ENCODE data around the gene PLXNB2. TPM values are rescaled to one million over a fixed set of nuclear protein-coding genes. Genes with fewer than 3 reads are reported as not detected.
"Not testable (repeated sequence)": the region's sequence is repeated elsewhere in the genome, so short reads cannot be mapped to it uniquely, and the experiment has no call there.

Gene PLXNB2
- total and polyA plus RNA-seq, 2 experiments from 2014 or later: 123 to 147 TPM

DNA sequence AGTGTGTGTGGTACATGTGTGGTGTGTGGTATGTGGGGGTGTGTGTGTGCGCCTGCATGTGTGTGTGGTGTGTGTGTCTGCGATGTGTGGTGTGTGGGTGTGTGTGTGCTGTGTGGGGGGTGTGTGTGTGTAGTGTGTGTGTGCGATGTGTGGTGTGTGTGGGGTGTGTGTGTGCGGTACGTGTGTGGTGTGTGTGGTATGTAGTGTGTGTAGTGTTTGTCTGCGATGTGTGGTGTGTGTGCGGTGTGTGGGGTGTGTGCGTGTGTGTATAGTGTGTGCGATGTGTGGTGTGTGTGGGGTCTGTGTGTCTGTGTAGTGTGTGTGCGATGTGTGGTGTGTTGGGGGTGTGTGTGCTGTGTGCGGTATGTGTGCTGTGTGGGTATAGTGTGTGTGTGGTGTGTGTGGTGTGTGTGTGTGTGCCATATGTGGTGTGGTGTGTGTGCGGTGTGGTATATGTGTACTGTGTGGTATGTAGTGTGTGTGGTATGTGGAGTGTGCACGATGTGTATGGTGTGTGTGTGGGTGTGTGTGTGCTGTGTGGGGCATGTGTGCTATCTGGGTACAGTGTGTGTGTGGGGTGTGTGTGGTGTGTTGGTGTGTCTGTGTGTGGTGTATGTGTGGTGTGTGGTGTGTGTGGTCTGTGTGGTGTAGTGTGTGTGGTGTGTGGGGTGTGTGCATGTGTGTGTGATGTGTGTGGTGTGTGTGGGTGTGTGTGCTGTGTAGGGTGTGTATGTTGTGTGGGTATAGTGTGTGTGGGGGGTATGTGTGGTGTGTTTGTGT is 30.0 kb upstream of the PLXNB2 start:
- WGBS, 2 experiments (ENCODE audit: low coverage in 1 of 2, low lambda C conversion rate in 2 of 2, missing lambda C conversion rate in 2 of 2): 86 to 87% methylated on average over 3 to 13 of the region's 13 CpGs
- in situ Hi-C loops (cut with MboI): loop anchor here (10.0 kb wide), 1 partner anchor 63 kb away; the partner anchor contains the start of gene MAPK11
- no peak overlapping the region for H3K9ac ChIP-seq
- no peaks in the 10 kb centered on the region for H3K79me2 ChIP-seq (ENCODE audit: insufficient read depth)
- DNase-seq: no peak
- H2AFZ ChIP-seq: no peak overlapping the region
- no peak for TF ChIP-seq EZH2phosphoT487 (IDR thresholded peaks at IDR 0.05; ENCODE audit: insufficient read depth, low read depth)
- TF ChIP-seq EZH2 (IDR thresholded peaks at IDR 0.05; ENCODE audit: insufficient read depth, poor library complexity, severe bottlenecking): no peak
- no peak overlapping the region for H3K27ac ChIP-seq
- no peaks in the 10 kb centered on the region for H3K27me3 ChIP-seq (replicated peaks; ENCODE audit: insufficient read depth)
- H3K36me3 ChIP-seq (ENCODE audit: low read depth): no peaks in the 10 kb centered on the region
- no peaks in the 10 kb centered on the region for H3K9me3 ChIP-seq (ENCODE audit: low read depth)
- H3K4me2 ChIP-seq (ENCODE audit: unreplicated experiment): no peak overlapping the region
- no peaks in the 10 kb centered on the region for H4K20me1 ChIP-seq (ENCODE audit: insufficient read depth)
- H3K9me2 ChIP-seq (ENCODE audit: insufficient read depth): no peaks in the 10 kb centered on the region
- H3K4me1 ChIP-seq (ENCODE audit: insufficient read depth): no peaks in the 10 kb centered on the region
- H3K4me3 ChIP-seq: no peak overlapping the region
- peaks cover 6% of the 10 kb centered on the region; the same call in 1 of the 2 replicates for H3F3A ChIP-seq (ENCODE audit: insufficient read depth)

DNA sequence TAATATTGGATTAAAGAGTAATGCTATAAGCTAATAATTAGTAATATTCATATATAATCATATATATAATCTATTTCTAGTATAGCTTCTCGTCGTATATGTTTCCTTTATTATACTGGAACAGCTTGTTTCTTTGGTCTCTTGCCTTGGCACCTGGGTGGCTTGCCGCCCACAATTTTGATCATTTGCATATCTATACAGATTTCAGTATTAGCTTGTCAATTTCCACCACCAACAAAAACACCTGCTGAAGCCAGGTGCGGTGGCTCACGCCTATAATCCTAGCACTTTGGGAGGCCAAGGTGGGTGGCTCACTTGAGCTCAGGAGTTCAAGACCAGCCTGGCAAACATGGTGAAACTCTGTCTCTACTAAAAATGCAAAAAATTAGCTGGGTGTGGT is 27.0 kb upstream of the PLXNB2 start:
- H2AFZ ChIP-seq; H3K27ac ChIP-seq; H3K9me3 ChIP-seq (ENCODE audit: low read depth); H4K20me1 ChIP-seq (ENCODE audit: insufficient read depth); DNase-seq; H3K9me2 ChIP-seq (ENCODE audit: insufficient read depth); H3K79me2 ChIP-seq (ENCODE audit: insufficient read depth); H3K4me2 ChIP-seq (ENCODE audit: unreplicated experiment); H3K4me1 ChIP-seq (ENCODE audit: insufficient read depth); H3K36me3 ChIP-seq (ENCODE audit: low read depth); H3K9ac ChIP-seq; H3K27me3 ChIP-seq (replicated peaks; ENCODE audit: insufficient read depth); H3K4me3 ChIP-seq: not testable (repeated sequence)
- H3F3A ChIP-seq (ENCODE audit: insufficient read depth): peaks cover 13% of the 10 kb centered on the region; the same call in 1 of the 2 replicates
- in situ Hi-C loops (cut with MboI): loop anchor here (10.0 kb wide), 1 partner anchor 60 kb away; the partner anchor contains the start of gene MAPK11
- 89 to 94% methylated on average over 5 of the region's 5 CpGs for WGBS, 2 experiments (ENCODE audit: low coverage in 1 of 2, low lambda C conversion rate in 2 of 2, missing lambda C conversion rate in 2 of 2)

DNA sequence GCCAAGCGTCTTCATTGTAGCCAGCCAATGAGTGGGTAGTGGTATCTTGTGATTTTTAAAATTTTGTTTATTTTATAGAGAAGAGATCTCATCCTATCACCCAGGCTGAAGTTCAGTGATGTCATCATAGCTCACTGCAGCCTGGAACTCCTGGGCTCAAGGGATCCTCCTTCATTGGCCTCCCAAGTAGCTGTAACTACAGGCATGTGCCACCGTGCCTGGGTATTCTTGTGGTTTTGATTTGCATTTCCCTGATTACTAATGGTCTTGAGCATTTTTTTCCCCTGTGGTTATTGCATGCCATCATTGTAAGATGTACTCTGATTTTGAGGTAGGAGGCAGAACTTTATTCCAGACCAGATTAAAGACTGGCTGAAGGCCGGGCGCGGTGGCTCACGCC is 21.8 kb upstream of the PLXNB2 start:
- no peak for TF ChIP-seq EZH2 (IDR thresholded peaks at IDR 0.05; ENCODE audit: insufficient read depth, poor library complexity, severe bottlenecking)
- no peak for TF ChIP-seq EZH2phosphoT487 (IDR thresholded peaks at IDR 0.05; ENCODE audit: insufficient read depth, low read depth)
- Histone ChIP-seq H3K9ac (no peak overlapping the region), H3K36me3 (ENCODE audit: low read depth) (no peaks in the 10 kb centered on the region), H3K9me2 (ENCODE audit: insufficient read depth) (no peaks in the 10 kb centered on the region), H4K20me1 (ENCODE audit: insufficient read depth) (no peaks in the 10 kb centered on the region), H3K27me3 (replicated peaks; ENCODE audit: insufficient read depth) (no peaks in the 10 kb centered on the region), H3K4me3 (no peak overlapping the region), H3K79me2 (ENCODE audit: insufficient read depth) (peaks cover 26% of the 10 kb centered on the region; the same call in 1 of the 2 replicates), H3F3A (ENCODE audit: insufficient read depth) (peaks cover 7% of the 10 kb centered on the region; the same call in 1 of the 2 replicates), H3K4me2 (ENCODE audit: unreplicated experiment) (no peak overlapping the region), H3K27ac (no peak overlapping the region), H3K9me3 (ENCODE audit: low read depth) (no peaks in the 10 kb centered on the region), H3K4me1 (ENCODE audit: insufficient read depth) (0 out of 2 replicates have a peak, but pooled peaks cover 4% of the 10 kb centered on the region), H2AFZ (no peak overlapping the region)
- in situ Hi-C loops (cut with MboI): no loop called here
- DNase-seq: peak; percentile 67
- WGBS, 2 experiments (ENCODE audit: low coverage in 1 of 2, low lambda C conversion rate in 2 of 2, missing lambda C conversion rate in 2 of 2): 78 to 82% methylated on average over 6 of the region's 6 CpGs

DNA sequence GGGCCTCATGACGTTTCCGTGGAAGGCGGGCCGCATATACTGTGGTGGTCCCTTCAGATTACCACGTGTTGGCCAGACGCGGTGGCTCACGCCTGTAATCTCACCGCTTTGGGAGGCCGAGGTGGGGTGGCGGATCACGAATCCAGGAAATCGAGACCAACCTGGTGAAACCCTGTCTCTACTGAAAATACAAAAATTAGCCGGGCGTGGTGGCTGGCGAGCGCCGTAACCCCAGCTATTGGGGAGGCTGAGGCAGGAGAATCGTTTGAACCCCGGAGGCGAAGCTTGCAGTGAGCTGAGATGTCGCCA is 20.2 kb upstream of the PLXNB2 start:
- H3K9ac ChIP-seq: peak overlapping the region; percentile 95
- in situ Hi-C loops (cut with MboI): no loop called here
- TF ChIP-seq EZH2phosphoT487 (IDR thresholded peaks at IDR 0.05; ENCODE audit: insufficient read depth, low read depth) (no peak), EZH2 (IDR thresholded peaks at IDR 0.05; ENCODE audit: insufficient read depth, poor library complexity, severe bottlenecking) (no peak)
- no peaks in the 10 kb centered on the region for H4K20me1 ChIP-seq (ENCODE audit: insufficient read depth)
- peak overlapping the region; percentile 82 for H2AFZ ChIP-seq
- no peaks in the 10 kb centered on the region for H3K9me3 ChIP-seq (ENCODE audit: low read depth)
- H3K27ac ChIP-seq: peak overlapping the region; percentile 76
- no peaks in the 10 kb centered on the region for H3K36me3 ChIP-seq (ENCODE audit: low read depth)
- peak overlapping the region; percentile 77 for H3K4me2 ChIP-seq (ENCODE audit: unreplicated experiment)
- H3K4me3 ChIP-seq: peak overlapping the region; percentile 81
- 36 to 43% methylated on average over 18 to 22 of the region's 22 CpGs for WGBS, 2 experiments (ENCODE audit: low coverage in 1 of 2, low lambda C conversion rate in 2 of 2, missing lambda C conversion rate in 2 of 2)
- no peaks in the 10 kb centered on the region for H3K9me2 ChIP-seq (ENCODE audit: insufficient read depth)
- H3K4me1 ChIP-seq (ENCODE audit: insufficient read depth): 0 out of 2 replicates have a peak, but pooled peaks cover 4% of the 10 kb centered on the region
- no peaks in the 10 kb centered on the region for H3K27me3 ChIP-seq (replicated peaks; ENCODE audit: insufficient read depth)
- no peak for DNase-seq
- H3K79me2 ChIP-seq (ENCODE audit: insufficient read depth): peaks cover 26% of the 10 kb centered on the region; the same call in 1 of the 2 replicates
- peaks cover 7% of the 10 kb centered on the region; the same call in 1 of the 2 replicates for H3F3A ChIP-seq (ENCODE audit: insufficient read depth)
